K562 (cell line): ENCODE results near the gene SRCAP. TPM values are rescaled to one million over a fixed set of nuclear protein-coding genes. Genes with fewer than 3 reads are reported as not detected.

Experiments used
- C11orf30 ChIP-seq: fragments of 450-650 bp; IDR thresholded peaks from 2 replicates; pipeline ENCODE4 v1.6.1; 2016; ENCODE audit warnings: low read depth, mild to moderate bottlenecking
- CHD1 ChIP-seq: fragments of 200-600 bp; sonication (generic); IDR thresholded peaks from one replicate; pipeline ENCODE4 v1.6.1; 2012; ENCODE audit warnings: mild to moderate bottlenecking, moderate library complexity, low read length, inconsistent platforms
- CREB1 ChIP-seq, 2 experiments: sonication (generic) in 1 of 2; formaldehyde crosslinking in 1 of 2; IDR thresholded peaks; 2 replicates each; pipeline versions ENCODE4 v1.6.1 to v1.8.0; 2012 to 2022; ENCODE audit warnings: inconsistent platforms in 1 of 2, mild to moderate bottlenecking in 1 of 2, missing genetic modification reagents in 1 of 2, moderate library complexity in 1 of 2
- GABPA ChIP-seq: fragments of 200-800 bp; sonication (Bioruptor generic); conservative IDR thresholded peaks from 2 replicates; pipeline ENCODE4 v1.6.1; 2016; ENCODE audit warnings: low read depth, missing genetic modification characterization, missing compliant biosample characterization
- HIVEP1 ChIP-seq: fragments of 250-450 bp; sonication (Bioruptor Pico); IDR thresholded peaks from 2 replicates; pipeline ENCODE4 v1.4.0; 2020; ENCODE audit warnings: mild to moderate bottlenecking
- KDM2B ChIP-seq: fragments of 250-450 bp; sonication (Bioruptor Pico); IDR thresholded peaks from 2 replicates; pipeline ENCODE4 v1.8.0; 2021; ENCODE audit warnings: mild to moderate bottlenecking, moderate library complexity
- MCM5 ChIP-seq: fragments of 450-650 bp; IDR thresholded peaks from 2 replicates; pipeline ENCODE4 v1.6.1; 2016; ENCODE audit warnings: low read depth
- PHF20 ChIP-seq: fragments of 450-650 bp; IDR thresholded peaks from 2 replicates; pipeline ENCODE4 v1.6.1; 2018; ENCODE audit not compliant: partially characterized antibody
- POLR3A ChIP-seq: IDR thresholded peaks from 2 replicates; pipeline ENCODE4 v1.6.1; 2011; ENCODE audit warnings: borderline replicate concordance, mild to moderate bottlenecking, moderate library complexity; ENCODE audit not compliant: insufficient read length, insufficient read depth; ENCODE audit errors: extremely low read depth
- SIX5 ChIP-seq, 2 experiments: IDR thresholded peaks; 2 replicates each; pipeline ENCODE4 v1.6.1; 2011; ENCODE audit warnings: low read length in 2 of 2, borderline replicate concordance in 1 of 2, low read depth in 1 of 2, mild to moderate bottlenecking in 1 of 2, moderate library complexity in 1 of 2; ENCODE audit not compliant: insufficient read depth in 1 of 2
- TEAD1 ChIP-seq, 2 experiments: fragments of 450-650 bp in 1 of 2; sonication (generic) in 1 of 2; formaldehyde crosslinking; IDR thresholded peaks; 2 replicates each; pipeline versions ENCODE4 v1.4.0 to v1.8.0; 2020 to 2022; ENCODE audit warnings: mild to moderate bottlenecking in 2 of 2, missing genetic modification reagents in 1 of 2
- ZFP30 ChIP-seq: fragments of 250-450 bp; sonication (Bioruptor Pico); IDR thresholded peaks from 2 replicates; pipeline ENCODE4 v1.8.0; 2022; ENCODE audit warnings: moderate library complexity, mild to moderate bottlenecking, inconsistent platforms, borderline replicate concordance
- polyA plus RNA-seq, 8 experiments: library from polyadenylated mRNA; depleted of rRNA in 4 of 8; stranded (reverse) in 5 of 8; unstranded in 3 of 8; fragments of >200 nt; fragmentation: Nextera tagmentation in 2 of 8; fragmentation: Illumina TruSeq in 1 of 8; extraction: Ambion mirVana in 2 of 8; extraction: Trizol in 1 of 8; gene quantifications; 2 replicates each; pipeline versions ENCODE4 v1.2.1 to v1.2.3, GENCODE V29; 2011 to 2014; ENCODE audit warnings: inconsistent platforms in 1 of 8, missing spikeins in 1 of 8
- total RNA-seq, 7 experiments: library from RNA; depleted of rRNA in 6 of 7; stranded (reverse); fragments of >200 nt in 6 of 7; fragmentation: Illumina TruSeq in 2 of 7; extraction: Trizol in 2 of 7; gene quantifications; 2 replicates each; pipeline versions ENCODE4 v1.2.1 to v1.2.3, GENCODE V29; 2011 to 2021; ENCODE audit warnings: low replicate concordance in 1 of 7
- TF ChIP-seq, protein P1 (sequence below): fragments of 450-650 bp; IDR thresholded peaks from 2 replicates; pipeline ENCODE4 v1.7.0; 2016; ENCODE audit warnings: borderline replicate concordance
- TF ChIP-seq, protein P2 (sequence below), 2 experiments: fragments of 450-650 bp; conservative IDR thresholded peaks; 2 replicates each; pipeline ENCODE4 v1.6.1; 2017; ENCODE audit warnings: mild to moderate bottlenecking in 2 of 2, moderate library complexity in 2 of 2
- TF ChIP-seq, protein P3 (sequence below): fragments of 250-450 bp; sonication (Bioruptor Pico); IDR thresholded peaks from 2 replicates; pipeline ENCODE4 v1.4.0; 2020; ENCODE audit warnings: mild to moderate bottlenecking
- TF ChIP-seq, protein P4 (sequence below): fragments of 450-650 bp; formaldehyde crosslinking; IDR thresholded peaks from 2 replicates; pipeline ENCODE4 v1.4.0; 2020; ENCODE audit warnings: mild to moderate bottlenecking

Gene SRCAP
- total and polyA plus RNA-seq, 9 of the 15 experiments (the other 6 are each of a cell fraction or from before 2014, with no cell fraction given) = 0.21 to 62.6 (median 5.8) TPM

DNA sequence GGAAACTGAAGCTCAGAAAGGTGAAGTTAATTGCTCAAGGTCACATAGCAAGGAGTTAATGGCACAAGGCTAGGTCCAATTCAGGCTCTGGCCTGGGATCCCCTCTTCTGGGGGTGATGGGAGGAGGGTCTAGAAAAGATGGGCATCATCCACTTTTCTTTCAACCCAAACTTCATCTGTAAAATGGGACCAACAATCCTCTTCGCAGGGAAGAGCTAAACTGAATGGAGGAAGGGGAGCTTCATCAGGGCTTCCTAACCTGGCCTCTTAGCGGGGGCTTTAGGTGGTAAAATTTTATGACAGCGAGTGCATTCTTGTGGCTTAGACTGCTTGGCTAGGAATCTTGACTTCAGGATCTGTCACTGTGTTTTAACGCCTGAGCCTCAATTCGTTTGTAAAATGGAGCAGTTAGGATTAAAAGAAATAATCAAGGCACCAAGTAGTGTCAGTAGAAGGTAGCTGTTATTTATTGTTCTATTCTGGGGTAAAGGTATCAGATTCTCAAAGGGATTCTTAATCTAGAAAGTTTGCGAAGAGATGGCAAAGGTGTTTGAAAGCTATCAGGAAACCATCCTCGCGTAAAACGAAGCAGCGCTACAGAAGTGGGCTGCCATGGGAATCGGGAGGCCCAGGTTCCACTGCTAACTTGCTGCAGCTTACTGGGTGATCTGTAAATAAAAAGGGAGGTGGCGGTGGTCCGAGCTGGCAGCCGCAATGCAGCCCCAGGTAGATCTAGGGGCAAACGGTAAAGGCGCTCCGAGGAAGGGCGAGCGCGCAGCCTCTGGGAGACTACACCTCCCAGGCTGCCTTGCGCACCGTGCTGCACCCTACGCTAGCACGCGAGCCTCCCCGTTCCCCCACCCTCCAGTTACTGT, 1.5 kb upstream of the SRCAP start (continued):
- TF ChIP-seq, protein P1, sequence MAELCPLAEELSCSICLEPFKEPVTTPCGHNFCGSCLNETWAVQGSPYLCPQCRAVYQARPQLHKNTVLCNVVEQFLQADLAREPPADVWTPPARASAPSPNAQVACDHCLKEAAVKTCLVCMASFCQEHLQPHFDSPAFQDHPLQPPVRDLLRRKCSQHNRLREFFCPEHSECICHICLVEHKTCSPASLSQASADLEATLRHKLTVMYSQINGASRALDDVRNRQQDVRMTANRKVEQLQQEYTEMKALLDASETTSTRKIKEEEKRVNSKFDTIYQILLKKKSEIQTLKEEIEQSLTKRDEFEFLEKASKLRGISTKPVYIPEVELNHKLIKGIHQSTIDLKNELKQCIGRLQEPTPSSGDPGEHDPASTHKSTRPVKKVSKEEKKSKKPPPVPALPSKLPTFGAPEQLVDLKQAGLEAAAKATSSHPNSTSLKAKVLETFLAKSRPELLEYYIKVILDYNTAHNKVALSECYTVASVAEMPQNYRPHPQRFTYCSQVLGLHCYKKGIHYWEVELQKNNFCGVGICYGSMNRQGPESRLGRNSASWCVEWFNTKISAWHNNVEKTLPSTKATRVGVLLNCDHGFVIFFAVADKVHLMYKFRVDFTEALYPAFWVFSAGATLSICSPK = no peak
- no peak for TF ChIP-seq MCM5
- TF ChIP-seq CREB1 (IDR thresholded peaks at IDR 0.05) = peak; percentile 75
- peak; percentile 92 for TF ChIP-seq CREB1 (CRISPR knock-in tag; IDR thresholded peaks at IDR 0.05)
- no peak for TF ChIP-seq HIVEP1 (CRISPR knock-in tag)
- TF ChIP-seq, protein P2, sequence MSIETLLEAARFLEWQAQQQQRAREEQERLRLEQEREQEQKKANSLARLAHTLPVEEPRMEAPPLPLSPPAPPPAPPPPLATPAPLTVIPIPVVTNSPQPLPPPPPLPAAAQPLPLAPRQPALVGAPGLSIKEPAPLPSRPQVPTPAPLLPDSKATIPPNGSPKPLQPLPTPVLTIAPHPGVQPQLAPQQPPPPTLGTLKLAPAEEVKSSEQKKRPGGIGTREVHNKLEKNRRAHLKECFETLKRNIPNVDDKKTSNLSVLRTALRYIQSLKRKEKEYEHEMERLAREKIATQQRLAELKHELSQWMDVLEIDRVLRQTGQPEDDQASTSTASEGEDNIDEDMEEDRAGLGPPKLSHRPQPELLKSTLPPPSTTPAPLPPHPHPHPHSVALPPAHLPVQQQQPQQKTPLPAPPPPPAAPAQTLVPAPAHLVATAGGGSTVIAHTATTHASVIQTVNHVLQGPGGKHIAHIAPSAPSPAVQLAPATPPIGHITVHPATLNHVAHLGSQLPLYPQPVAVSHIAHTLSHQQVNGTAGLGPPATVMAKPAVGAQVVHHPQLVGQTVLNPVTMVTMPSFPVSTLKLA (conservative IDR thresholded peaks at IDR 0.05) = peak in 1 of 2 experiments; percentile 29; a peak in 1 of 4 replicates
- TF ChIP-seq POLR3A = no peak
- TF ChIP-seq C11orf30 = no peak
- no peak for TF ChIP-seq GABPA (tag)
- TF ChIP-seq CHD1 = no peak
- no peak for TF ChIP-seq PHF20
- no peak for TF ChIP-seq KDM2B (CRISPR knock-in tag)
- no peak; a peak in 1 of 4 replicates for TF ChIP-seq TEAD1 (CRISPR knock-in tag; IDR thresholded peaks at IDR 0.05)
- no peak for TF ChIP-seq ZFP30 (CRISPR knock-in tag)
- peak; percentile 75; a peak in 3 of 4 replicates for TF ChIP-seq SIX5 (IDR thresholded peaks at IDR 0.05; ENCODE audit: borderline replicate concordance in 1 of 2, insufficient read depth in 1 of 2, low read depth in 1 of 2, low read length in 2 of 2)
- TF ChIP-seq, protein P3, sequence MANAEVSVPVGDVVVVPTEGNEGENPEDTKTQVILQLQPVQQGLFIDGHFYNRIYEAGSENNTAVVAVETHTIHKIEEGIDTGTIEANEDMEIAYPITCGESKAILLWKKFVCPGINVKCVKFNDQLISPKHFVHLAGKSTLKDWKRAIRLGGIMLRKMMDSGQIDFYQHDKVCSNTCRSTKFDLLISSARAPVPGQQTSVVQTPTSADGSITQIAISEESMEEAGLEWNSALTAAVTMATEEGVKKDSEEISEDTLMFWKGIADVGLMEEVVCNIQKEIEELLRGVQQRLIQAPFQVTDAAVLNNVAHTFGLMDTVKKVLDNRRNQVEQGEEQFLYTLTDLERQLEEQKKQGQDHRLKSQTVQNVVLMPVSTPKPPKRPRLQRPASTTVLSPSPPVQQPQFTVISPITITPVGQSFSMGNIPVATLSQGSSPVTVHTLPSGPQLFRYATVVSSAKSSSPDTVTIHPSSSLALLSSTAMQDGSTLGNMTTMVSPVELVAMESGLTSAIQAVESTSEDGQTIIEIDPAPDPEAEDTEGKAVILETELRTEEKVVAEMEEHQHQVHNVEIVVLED (CRISPR knock-in tag) = peak; percentile 95
- TF ChIP-seq, protein P4, sequence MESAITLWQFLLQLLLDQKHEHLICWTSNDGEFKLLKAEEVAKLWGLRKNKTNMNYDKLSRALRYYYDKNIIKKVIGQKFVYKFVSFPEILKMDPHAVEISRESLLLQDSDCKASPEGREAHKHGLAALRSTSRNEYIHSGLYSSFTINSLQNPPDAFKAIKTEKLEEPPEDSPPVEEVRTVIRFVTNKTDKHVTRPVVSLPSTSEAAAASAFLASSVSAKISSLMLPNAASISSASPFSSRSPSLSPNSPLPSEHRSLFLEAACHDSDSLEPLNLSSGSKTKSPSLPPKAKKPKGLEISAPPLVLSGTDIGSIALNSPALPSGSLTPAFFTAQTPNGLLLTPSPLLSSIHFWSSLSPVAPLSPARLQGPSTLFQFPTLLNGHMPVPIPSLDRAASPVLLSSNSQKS (CRISPR knock-in tag) = no peak
